ENCODE results near the gene CPSF4L.

The CPSF4L gene

GRCh38 chr17:73289549-73290254 lies 28.0 kb upstream of the CPSF4L start:
- no peak for DNase-seq

DNA sequence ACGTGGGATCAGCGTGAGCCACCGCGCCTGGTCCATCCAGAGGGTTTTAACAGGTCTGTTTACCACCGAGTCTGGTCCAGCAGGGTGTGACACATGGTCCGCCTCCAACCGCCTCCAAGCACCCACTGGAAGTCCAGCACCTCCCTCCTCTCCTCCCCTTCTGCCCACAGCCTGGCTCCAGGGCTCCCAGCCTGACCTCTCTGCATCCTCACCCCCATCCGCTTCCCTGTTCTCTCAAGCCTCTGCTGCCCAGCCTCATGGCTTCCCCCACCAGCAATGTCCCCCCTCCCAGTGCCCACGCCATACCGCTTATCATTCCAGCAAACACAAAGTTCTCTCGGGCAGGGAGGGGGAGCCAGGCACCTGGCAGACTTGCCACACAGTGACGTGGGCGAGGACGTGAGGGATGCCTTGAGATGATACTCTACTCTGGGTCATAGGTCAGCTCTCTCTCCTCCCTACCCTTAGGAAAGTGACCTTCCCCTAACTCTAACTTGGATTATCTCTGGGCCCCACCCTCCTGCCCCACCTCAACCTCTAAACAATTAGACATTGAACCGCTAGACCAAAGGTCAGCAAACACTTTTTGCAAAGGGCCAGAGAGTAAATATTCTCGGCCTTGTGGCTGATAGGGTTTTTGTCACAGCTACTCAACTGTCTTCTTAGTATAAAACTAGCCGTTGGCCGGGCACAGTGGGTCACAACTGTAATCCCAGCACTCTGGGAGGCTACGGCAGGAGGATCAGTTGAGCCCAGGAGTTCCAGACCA lies 27.0 kb upstream of the CPSF4L start:
- no peak for DNase-seq

GRCh38 chr17:73286863-73287296 lies 25.2 kb upstream of the CPSF4L start:
- DNase-seq: no peak

DNA sequence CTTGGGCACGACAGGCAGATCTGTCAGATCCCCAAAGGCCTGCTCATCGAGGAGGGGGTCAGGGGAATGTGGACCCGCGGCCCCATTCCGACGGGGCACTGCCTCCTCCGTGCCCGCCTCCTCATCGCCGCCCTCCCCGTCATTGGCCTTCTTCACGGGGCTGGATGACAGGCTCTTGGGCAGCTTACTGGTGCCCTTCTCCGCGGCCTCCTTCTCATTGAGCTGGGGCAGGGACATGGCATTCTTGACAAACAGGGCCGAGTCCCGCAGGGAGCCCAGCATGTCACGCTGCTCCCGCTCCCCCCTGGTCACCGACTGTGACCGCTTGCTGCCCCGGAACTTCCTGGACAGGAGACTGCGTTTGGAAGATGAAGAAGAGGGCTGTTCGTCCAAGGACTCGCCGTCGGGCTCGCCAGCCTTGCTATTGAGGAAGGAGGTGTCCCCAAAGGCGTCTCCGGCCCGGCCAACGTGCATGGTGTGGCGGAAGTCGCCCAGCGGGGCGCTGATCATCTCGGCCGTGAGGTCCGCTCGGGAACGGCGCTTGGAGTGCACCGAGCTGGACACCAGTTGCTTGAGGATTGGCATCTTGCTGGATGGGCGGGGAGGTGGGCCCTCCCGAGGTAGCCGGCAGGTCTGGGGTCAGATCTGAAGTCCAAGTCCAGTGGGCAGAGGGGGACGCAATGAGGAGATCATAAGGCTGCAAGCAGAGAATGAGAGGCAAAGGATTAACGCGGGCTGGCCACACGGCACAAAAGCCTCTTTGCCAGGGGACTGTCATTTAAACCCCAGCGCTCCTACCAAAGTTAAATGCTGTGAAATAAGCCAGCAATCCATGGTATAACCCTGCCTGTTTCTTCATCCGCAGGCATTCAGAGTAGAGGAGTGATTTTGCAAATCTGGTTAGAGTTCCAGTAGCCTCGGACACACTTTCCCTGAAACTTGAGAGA lies 24.5 kb upstream of the CPSF4L start:
- DNase-seq: no peak

DNA sequence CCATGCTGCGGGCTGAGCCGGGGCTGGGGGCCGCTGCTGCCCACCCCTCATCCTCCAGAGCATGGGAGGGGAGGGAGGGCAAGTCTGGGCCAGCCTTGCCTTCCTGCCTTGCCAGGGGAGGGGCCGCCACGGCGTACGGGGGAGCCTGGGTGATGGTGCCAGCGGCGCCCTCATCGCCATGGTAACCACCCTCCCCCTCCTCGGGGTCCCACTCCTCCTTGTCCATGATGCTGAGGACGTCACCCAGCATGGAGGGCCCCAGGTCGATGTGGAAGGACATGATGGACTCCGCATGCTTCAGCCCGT lies 23.9 kb upstream of the CPSF4L start:
- no peak for DNase-seq

DNA sequence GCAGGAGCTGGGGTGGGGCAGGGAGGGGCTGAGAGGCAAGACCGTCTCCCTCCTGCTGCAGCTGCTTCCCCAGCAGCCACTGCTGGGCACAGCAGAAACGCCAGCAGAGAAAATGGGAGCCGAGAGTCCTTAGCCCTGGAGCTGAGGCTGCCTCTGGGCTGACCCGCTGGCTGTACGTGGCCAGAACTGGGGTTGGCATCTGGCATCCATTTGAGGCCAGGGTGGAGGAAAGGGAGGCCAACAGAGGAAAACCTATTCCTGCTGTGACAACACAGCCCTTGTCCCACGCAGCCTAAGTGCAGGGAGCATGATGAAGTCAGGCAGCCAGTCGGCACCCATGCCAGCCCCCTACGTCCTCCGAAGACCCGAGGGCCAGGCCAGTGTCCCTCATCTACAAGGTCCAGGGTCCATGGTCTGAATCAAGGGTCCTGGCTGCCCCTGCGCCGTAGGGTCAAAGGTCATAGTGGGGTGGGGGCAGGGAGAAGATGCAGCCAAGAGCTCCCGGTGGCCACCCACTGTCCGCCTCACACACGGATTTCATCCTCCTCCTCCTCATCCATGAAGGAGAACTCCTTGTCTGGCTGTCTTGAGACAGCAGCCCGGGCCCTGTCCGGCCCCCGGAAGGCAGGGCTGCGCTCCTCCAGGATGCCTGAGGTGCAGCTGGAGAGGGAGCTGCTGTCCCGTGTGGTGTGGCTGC lies 23.4 kb upstream of the CPSF4L start:
- no peak for DNase-seq

DNA sequence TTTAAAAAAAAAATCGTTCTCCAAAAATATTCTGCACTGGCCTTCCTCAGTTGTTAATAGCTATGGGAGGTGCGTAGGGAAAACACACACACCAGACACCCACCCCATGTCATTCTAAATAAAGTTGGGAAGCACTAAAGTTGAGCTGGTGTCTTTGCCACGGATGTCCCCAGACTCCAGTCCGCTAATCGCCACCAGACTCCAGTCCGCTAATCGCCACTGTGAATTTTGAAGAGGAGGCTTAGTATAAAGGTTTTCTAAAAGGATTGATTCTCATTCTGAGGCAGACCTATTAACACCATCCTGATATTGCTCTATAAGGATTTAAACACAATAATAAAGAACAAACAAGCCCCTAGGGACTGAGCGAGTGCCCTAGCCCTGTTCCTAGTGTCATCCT lies 22.7 kb upstream of the CPSF4L start:
- DNase-seq: no peak

DNA sequence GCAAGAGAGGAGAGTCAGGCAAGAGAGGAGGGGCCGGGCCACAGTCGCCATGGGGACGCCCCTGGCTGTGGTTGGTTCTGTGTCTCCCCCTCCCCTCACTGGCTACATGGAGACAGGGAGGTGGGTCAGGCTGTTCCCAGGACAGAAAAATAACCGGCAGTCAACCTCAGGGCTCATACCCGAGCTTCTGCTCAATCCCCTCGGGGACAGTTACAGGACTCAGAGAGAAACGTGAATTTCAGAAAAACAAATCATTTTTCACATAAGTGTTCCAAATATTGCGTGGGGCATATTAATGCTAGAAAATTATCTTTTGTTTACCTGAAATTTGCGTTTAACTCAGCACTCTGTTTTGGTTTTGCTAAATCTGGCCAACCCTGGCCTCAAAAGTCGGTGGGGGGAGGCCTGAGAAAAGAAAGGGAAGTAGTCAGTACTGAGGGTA lies 22.2 kb upstream of the CPSF4L start:
- DNase-seq: no peak

- no peak for DNase-seq
These were observed 21.6 kb upstream of the CPSF4L start for GRCh38 chr17:73283250-73283649.

GRCh38 chr17:73282629-73283028 lies 20.9 kb upstream of the CPSF4L start:
- DNase-seq: no peak

- DNase-seq: no peak
These were observed 20.2 kb upstream of the CPSF4L start for GRCh38 chr17:73281928-73282327.

- no peak for DNase-seq
These were observed 18.5 kb upstream of the CPSF4L start for GRCh38 chr17:73280191-73280590.

- DNase-seq: no peak
These were observed 18.0 kb upstream of the CPSF4L start for GRCh38 chr17:73279704-73280103.

- no peak for DNase-seq
These were observed 17.1 kb upstream of the CPSF4L start for GRCh38 chr17:73278465-73279453.

GRCh38 chr17:73278049-73278464 lies 16.4 kb upstream of the CPSF4L start:
- DNase-seq: no peak

DNA sequence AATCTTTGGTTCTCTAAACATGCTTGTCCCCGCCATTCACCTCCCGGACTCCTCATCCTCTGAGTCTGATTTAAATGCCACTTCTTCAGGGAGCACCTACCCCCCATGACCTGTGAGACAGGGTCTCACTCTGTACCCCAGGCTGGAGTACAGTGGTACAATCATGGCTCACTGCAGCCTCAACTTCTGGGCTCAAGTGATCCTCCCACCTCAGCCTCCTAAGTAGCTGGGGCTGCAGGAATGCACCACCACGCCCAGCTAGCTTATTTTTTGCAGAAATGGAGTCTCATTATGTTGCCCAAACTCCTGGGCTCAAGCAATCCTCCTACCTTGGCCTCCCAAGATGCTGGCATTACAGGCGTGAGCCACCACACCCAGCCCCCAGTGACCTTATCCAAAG lies 12.8 kb upstream of the CPSF4L start:
- DNase-seq: no peak

DNA sequence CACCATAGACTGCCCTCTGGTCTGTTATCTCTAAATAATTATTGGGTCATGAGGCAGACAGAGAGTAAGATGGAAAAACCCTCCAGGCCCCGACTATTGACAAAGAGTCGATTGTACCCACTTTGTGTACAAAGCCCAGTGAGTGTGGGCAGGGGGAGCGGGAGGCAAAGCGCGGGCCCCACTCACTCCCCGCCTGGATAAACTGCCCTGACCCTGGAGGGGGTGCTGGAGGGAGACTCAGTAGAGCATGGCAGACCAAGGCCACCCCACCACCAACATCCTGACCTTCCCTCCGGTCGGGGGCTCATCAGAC lies 11.2 kb upstream of the CPSF4L start:
- no peak for DNase-seq

DNA sequence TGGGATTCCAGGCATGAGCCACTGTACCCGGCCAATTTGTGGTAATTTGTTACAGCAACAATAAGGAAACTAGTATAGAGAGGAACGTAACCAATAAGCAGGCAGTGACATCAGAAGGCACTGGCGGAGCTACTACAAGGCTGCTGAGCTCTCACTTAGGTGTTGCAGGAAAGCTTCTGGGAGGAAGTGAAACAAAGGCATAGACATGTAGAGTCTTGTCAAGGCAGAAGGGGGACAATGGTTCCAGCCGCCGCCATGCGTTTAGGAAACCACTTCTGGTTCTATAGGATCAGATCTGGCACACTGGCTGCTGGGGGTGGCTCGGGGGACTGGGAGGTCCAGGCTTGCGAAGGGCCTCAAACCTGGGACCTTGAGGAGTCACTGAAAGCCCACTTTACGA lies 9.4 kb upstream of the CPSF4L start:
- DNase-seq: no peak

DNA sequence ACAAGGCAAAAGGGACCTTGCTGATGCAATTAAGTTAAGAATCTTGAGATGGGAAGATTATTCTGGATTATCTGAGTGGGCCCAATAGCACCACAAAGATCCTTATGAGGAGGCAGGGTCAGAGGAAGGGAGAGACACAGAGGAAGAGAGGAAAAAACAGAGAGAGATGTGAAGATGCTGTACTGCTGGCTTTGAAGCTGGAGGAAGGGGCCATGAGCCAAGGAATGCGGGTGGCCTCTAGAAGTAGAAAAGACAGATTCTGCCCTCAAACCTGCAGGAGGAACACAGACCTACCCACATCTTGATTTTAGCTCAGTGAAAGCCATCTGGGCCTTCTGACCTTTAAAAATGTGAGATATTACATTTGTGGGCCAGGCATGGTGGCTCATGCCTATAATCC lies 8.1 kb upstream of the CPSF4L start:
- DNase-seq: no peak

DNA sequence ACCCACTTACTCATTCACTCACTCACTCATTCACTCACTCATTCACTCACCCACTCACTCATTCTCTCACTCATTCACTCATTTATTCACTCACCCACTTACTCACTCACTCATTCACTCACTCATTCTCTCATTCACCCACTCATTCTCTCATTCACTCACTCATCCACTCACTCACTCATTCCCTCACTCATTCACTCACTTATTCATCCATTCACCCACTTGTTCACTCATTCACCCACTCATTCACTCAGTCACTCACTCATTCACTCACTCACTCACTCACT lies 7.6 kb upstream of the CPSF4L start:
- DNase-seq: no peak

DNA sequence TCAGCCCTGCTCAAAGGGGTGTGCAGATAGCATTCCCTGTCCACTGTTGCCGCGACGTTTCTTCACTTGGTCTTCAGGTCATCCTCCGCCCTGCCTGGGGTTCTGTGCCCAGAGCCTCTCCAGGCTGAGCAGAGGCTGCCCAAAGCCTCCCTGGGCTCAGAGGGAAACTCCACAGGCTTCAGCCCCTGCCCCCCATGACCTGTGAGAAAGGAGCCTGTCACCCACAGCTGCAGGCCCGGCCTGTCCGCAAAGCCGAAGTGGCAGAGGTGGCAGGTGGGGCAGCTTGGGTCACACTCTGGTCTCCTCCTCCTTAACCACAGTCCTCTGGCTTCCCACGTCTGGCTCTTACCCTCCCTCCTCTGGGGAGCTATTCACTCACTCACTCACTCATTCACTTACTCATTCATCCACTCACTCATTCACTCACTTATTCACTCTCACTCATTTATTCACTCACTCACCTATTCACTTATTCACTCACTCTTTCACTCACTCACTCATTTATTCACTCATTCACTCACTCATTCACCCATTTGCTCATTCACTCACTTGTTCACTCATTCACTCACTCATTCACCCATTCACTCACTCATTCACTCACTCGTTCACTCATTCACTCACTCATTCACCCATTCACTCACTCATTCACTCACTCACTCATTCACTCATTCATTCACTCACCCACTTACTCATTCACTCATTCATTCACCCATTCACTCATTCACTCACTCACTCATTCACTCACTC lies 7.1 kb upstream of the CPSF4L start:
- DNase-seq: no peak
